Tibial nerve (tissue), 4 donors: ENCODE data around the gene INTS13. TPM values are rescaled to one million over a fixed set of nuclear protein-coding genes. Genes with fewer than 3 reads are reported as not detected.

Experiments used
- DNase-seq, 2 donors: peaks; one replicate each; pipeline ENCODE4 v3.0.0-alpha.2; 2019; ENCODE audit warnings: low spot score in 2 of 2
- H3K27ac ChIP-seq, 4 donors: fragments of 200-600 bp; sonication (generic) in 3 of 4; one replicate each; pipeline ENCODE4 v1.5.1; 2017 to 2019; ENCODE audit warnings: mild to moderate bottlenecking in 1 of 4
- H3K27me3 ChIP-seq, 2 donors: fragments of 200-600 bp; sonication (generic) in 1 of 2; one replicate each; pipeline versions ENCODE4 v1.5.1 to v1.6.0; 2017 to 2019
- H3K36me3 ChIP-seq, 3 donors: fragments of 200-600 bp; sonication (generic); one replicate each; pipeline ENCODE4 v1.5.1; 2018 to 2019
- H3K4me1 ChIP-seq, 4 donors: fragments of 200-600 bp; sonication (generic) in 3 of 4; one replicate each; pipeline ENCODE4 v1.5.1; 2017 to 2019
- H3K4me3 ChIP-seq, 4 donors: fragments of 200-600 bp; sonication (generic) in 3 of 4; one replicate each; pipeline ENCODE4 v1.5.1; 2017 to 2019; ENCODE audit warnings: mild to moderate bottlenecking in 1 of 4, moderate library complexity in 1 of 4
- H3K9me3 ChIP-seq, 4 donors: fragments of 200-600 bp; sonication (generic) in 3 of 4; one replicate each; pipeline ENCODE4 v1.5.1; 2017 to 2019
- CTCF ChIP-seq, 5 experiments: fragments of 200-600 bp in 3 of 5; fragments of 450-650 bp in 2 of 5; sonication (generic) in 3 of 5; IDR thresholded peaks; one replicate each; pipeline ENCODE4 v1.5.1; 2016 to 2019; ENCODE audit warnings: antibody characterized with exemption in 5 of 5, mild to moderate bottlenecking in 3 of 5, moderate library complexity in 2 of 5
- EP300 ChIP-seq, 2 donors: sonication (generic); formaldehyde crosslinking; IDR thresholded peaks; one replicate each; pipeline ENCODE4 v1.6.1; 2017; ENCODE audit warnings: antibody characterized with exemption in 2 of 2, mild to moderate bottlenecking in 1 of 2
- POLR2A ChIP-seq, 2 donors: fragments of 450-650 bp; IDR thresholded peaks; one replicate each; pipeline ENCODE4 v1.6.1; 2017; ENCODE audit warnings: antibody characterized with exemption in 2 of 2, mild to moderate bottlenecking in 2 of 2, moderate library complexity in 2 of 2
- WGBS, 2 donors: methylation state at CpG; one replicate each; pipeline ENCODE4 v1.1.5; 2018; 5-methylcytosine and 5-hydroxymethylcytosine counted together
- total RNA-seq, 4 donors: library from RNA; depleted of rRNA; stranded (reverse); fragments of >200 nt; gene quantifications; one replicate each; pipeline ENCODE4 v1.1.0, GENCODE V29; 2016

The INTS13 gene
- total RNA-seq, 4 donors from 2014 or later, result 12.4 to 31.5 (median 19.5) TPM

GRCh38 chr12:26878661-26879119, 59.1 kb downstream of the INTS13 start:
- no peaks in the 10 kb centered on the region for H3K9me3 ChIP-seq
- peaks cover 0 to 21% (median 0%) of the 10 kb centered on the region in 4 donors for H3K4me1 ChIP-seq
- DNase-seq, result peak; percentile 26 to 51
- H3K27me3 ChIP-seq, result no peaks in the 10 kb centered on the region
- 31 to 49% methylated on average over 6 of the region's 6 CpGs for WGBS, 2 donors
- TF ChIP-seq EP300 (IDR thresholded peaks at IDR 0.05) (peak; percentile 33 to 57), POLR2A (IDR thresholded peaks at IDR 0.05) (no peak), CTCF (IDR thresholded peaks at IDR 0.05) (no peak)
- peak overlapping the region in 2 of 4 donors; percentile 34 to 60 for H3K27ac ChIP-seq
- H3K36me3 ChIP-seq, result no peaks in the 10 kb centered on the region
- H3K4me3 ChIP-seq, result no peak overlapping the region

GRCh38 chr12:26874501-26875296, 63.1 kb downstream of the INTS13 start:
- DNase-seq, result no peak
- Histone ChIP-seq H3K4me3 (no peak overlapping the region), H3K9me3 (no peaks in the 10 kb centered on the region), H3K4me1 (peaks cover 0 to 30% (median 0%) of the 10 kb centered on the region in 4 donors), H3K27ac (no peak overlapping the region), H3K36me3 (no peaks in the 10 kb centered on the region), H3K27me3 (no peaks in the 10 kb centered on the region)
- WGBS, 2 donors, result 58 to 69% methylated on average over 7 of the region's 7 CpGs
- TF ChIP-seq POLR2A (IDR thresholded peaks at IDR 0.05) (no peak), CTCF (IDR thresholded peaks at IDR 0.05) (no peak), EP300 (IDR thresholded peaks at IDR 0.05) (no peak)

- 89 to 97% methylated on average over 1 of the region's 1 CpG for WGBS, 2 donors
- no peak for TF ChIP-seq CTCF (IDR thresholded peaks at IDR 0.05)
- no peak for TF ChIP-seq POLR2A (IDR thresholded peaks at IDR 0.05)
- no peak for TF ChIP-seq EP300 (IDR thresholded peaks at IDR 0.05)
- peaks cover 0 to 15% (median 0%) of the 10 kb centered on the region in 4 donors for H3K4me1 ChIP-seq
- DNase-seq, result no peak
- no peak overlapping the region for H3K27ac ChIP-seq
- H3K36me3 ChIP-seq, result no peaks in the 10 kb centered on the region
- H3K9me3 ChIP-seq, result no peaks in the 10 kb centered on the region
- no peaks in the 10 kb centered on the region for H3K27me3 ChIP-seq
- H3K4me3 ChIP-seq, result no peak overlapping the region
Observed at GRCh38 chr12:26872625-26873024, 65.2 kb downstream of the INTS13 start.

GRCh38 chr12:26871985-26872384, 65.8 kb downstream of the INTS13 start:
- no peaks in the 10 kb centered on the region for H3K9me3 ChIP-seq
- no peaks in the 10 kb centered on the region for H3K27me3 ChIP-seq
- peaks cover 0 to 13% (median 0%) of the 10 kb centered on the region in 4 donors for H3K4me1 ChIP-seq
- H3K27ac ChIP-seq, result no peak overlapping the region
- no peaks in the 10 kb centered on the region for H3K36me3 ChIP-seq
- no peak for DNase-seq
- TF ChIP-seq EP300 (IDR thresholded peaks at IDR 0.05) (no peak), POLR2A (IDR thresholded peaks at IDR 0.05) (no peak), CTCF (IDR thresholded peaks at IDR 0.05) (no peak)
- H3K4me3 ChIP-seq, result no peak overlapping the region
- WGBS, 2 donors, result 91 to 93% methylated on average over 2 of the region's 2 CpGs
